Activated naive CD4-positive, alpha-beta T cell treated with anti-CD3 and anti-CD28 coated beads, Interleukin-2, amount 50 U/mL, for 16 hours (primary cell): ENCODE results near the gene ALOX5.
"Not testable (repeated sequence)": the region's sequence is repeated elsewhere in the genome, so short reads cannot be mapped to it uniquely, and the experiment has no call there.

Experiments
- DNase-seq: peaks from one replicate; pipeline ENCODE4 v3.0.0-alpha.2; 2020

The ALOX5 gene

DNA sequence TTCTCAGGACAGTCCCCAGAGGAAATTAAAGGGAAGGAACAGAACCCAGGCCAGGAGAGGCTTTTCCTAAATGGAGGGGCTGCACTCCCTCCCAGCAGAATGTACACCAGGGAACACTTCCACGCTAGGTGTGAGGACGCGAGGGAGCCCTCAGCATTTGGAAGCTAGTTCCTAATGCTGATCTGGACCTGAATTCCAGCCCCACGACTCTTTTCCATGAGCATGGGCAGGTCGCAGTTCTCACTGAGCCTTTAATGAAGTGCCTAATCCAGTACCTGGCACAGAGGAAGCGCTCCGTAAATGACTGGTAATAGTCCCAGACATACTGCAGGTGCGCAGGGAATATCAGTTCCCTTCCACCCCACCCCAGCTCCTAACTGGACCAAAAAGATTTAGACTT is 1.1 kb downstream of the ALOX5 start:
- DNase-seq, result no peak

DNA sequence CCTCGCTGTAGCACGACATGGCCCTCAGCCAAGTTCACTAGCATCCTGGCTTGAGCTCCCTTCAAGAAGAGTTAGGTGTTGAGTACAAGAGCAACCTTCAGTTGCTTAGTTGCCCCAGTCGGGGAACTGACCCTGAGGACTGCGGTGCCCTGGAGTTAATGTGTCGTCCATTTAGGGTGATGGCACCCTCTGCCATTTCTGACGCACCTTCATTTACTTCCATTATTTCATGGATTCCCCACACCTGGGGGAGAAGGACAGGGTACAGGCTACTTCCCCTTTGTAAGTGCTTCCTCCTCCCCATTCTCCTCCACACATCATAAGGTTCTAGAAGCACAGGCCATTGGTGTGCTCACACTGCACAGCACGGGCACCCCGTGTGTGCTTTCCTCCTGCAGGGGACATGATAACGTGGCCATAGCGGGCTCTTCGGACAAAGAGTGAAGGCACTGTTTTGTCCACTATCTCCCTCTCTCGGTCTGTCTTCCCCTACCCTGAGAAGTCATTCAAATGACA is 1.8 kb downstream of the ALOX5 start:
- DNase-seq, result no peak

DNA sequence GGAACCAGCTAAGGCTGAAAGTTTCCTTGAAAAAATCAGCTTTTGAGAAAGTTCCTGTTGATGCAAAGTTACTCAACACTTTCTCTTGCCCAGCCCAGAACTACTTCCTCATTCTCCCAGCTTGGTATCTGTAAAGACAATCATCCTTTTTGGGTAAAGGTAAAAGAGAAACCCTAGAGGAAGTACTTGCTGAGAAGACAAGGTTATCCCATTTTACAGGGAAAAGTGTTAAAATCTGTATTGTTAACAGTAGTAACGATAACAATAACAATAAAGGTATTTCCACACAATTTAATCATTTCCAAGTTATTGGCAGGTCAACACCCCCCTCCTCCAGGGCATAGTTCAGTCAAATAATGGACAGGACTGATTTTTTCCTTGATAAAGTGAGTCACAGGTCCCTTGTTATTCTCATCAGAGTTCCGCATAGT is 2.4 kb downstream of the ALOX5 start:
- no peak for DNase-seq

DNA sequence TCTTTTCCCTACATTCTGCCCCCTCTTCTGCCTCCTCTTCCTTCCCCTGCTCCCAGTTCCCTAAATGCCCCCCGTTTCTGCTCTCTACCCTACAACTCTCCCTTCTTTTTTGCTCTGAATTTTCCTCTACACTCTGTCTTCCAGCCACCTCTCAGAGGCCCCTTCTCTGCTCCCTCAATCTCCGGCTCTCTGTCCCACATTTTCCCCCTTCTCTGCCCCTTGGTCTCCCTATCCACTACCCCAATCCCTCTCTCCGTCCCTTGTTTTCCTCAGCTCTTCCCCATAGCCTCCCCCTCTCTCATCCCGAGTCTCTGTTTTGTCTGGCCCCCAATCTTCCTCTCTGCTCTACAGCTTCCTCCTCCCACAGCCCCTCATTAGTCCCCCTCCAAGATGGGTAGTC is 3.3 kb downstream of the ALOX5 start:
- no peak for DNase-seq

DNA sequence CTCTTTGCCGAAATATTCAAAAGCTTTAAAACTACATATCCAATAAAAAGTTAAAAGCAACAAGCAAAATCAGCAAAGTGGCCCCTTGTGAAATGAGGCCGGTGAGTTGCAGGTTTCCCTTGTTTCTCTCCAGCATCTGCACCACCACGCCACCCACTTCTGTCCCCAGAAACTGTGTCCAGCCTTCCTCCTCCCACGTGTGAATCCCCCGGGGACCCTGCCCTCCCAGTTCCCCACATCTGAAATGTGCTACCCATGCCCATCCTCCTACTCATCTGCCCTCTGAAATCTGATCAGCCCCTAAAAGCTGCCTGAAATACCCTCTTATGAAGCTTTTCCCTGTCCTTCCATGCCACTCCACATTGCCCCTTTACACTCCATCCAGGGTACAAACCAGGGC is 3.8 kb downstream of the ALOX5 start:
- DNase-seq, result no peak

DNA sequence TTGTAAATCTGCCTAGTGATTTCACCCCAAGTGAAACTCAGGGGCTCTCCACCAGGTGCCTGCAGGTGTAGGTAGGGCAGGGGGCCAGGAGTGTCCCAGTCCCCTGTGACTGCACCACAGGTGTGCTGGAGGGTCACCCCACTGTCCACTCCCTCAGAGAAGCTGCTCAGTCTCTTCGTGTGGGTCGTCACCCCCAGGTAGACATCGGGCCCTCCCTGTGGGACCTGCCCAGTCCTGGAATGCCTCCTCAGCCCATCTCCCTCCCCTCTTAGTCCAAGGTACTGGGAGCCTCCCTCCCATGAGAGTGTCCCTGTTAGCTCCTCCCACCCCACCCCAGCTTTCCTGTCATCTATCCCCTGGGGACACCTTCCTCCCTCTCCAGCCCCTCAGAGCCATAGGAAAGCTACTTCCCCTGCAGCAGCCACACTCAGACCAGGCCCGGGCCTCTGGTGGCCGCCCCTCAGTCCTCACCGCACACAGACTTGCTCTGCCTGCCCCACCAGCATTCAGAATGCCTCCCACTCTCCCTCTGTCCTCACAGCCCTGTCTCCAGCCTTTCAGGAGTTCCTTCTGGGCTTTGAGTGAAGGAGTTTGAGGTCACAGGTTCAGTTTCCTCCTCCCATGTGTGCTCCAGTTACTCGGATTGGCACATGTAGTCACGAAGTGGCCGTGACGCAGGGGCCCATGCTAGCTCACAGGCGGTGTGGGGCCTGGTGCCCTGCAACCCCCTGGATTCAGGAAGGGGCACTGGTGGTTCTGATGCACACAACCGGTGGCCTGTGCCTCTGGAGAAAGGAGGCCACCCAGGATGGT is 5.1 kb downstream of the ALOX5 start:
- DNase-seq, result no peak

DNA sequence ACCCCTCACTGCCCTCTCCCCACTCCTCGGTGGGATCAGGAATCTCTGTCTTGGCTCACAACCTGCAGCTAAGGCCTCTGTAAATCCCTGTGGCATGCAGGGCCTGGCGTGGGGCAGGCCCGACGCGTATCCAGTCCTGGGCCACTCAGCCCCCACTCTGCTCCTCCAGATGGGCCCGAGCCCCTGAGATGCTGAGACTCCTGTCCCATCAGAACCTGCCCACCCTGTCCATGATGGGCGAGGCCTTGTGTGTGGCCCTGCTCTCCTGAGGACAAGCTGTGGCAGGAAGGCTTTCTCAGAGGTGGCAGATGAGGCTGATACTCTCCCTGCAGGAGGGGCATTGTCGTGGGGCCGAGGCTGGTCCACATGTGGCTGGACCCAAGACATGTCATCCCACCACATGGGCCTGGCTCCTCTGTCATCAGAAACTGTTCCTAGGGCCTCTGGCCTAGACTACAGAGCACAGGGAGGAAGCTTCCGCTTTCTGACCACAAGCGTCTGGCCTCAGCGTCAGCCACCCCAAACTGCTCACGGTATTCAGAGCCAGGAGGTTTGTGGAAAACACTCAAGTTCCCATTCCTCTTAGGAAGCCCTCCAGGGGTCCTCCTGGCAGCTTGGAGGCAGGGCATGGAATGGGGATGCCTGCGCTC is 6.0 kb downstream of the ALOX5 start:
- DNase-seq, result no peak

DNA sequence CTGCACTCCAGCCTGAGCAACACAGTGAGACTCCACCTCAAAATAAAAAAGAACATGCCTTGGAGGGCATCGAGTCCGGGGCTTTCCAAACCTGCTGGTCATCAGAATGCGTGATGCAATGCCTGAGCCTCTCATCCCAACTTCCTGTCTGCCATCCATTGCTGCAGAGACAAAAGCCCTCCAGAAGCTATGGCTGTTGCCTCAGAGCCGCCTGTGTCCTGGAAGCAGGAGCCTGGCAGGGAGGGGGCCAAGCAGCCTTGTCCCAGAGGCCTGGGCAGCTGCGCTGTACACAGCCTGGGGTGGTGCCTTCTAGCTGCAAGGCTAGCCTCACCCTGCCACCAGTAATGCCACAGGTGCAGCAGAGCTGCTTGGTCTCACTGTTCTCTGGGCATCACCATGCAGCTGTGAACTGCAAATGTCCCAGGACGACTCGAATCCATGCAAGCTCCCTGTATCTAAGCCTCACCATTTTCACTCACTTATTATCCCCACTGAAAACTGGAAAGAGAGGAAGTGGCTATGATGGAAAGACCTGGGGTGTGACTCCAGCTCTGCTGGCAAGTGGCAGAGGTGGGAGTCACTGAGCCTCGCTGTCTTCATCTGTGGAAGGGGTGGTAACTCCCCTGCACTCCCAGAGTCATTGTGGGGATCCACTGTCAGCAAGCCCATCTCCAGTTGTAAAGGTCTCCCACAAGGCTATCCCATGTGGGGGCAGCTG is 7.0 kb downstream of the ALOX5 start:
- no peak for DNase-seq

DNA sequence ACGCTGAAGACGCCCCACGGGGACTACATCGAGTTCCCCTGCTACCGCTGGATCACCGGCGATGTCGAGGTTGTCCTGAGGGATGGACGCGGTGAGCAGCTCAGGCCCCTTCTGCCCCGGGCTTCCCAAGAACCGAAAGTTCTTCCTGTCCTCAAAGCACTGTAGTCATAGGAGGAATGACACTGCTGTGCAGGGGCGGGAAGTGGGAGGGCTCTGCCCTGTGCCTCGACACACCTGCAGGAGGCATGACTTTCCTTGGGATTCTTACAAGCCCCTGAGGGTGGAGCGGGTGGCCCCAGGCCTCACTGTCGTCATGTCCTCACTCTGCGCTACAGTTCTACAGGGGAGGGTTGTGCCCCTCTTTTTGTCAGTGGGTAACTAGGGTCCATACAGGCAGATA is 8.6 kb downstream of the ALOX5 start:
- DNase-seq, result no peak

DNA sequence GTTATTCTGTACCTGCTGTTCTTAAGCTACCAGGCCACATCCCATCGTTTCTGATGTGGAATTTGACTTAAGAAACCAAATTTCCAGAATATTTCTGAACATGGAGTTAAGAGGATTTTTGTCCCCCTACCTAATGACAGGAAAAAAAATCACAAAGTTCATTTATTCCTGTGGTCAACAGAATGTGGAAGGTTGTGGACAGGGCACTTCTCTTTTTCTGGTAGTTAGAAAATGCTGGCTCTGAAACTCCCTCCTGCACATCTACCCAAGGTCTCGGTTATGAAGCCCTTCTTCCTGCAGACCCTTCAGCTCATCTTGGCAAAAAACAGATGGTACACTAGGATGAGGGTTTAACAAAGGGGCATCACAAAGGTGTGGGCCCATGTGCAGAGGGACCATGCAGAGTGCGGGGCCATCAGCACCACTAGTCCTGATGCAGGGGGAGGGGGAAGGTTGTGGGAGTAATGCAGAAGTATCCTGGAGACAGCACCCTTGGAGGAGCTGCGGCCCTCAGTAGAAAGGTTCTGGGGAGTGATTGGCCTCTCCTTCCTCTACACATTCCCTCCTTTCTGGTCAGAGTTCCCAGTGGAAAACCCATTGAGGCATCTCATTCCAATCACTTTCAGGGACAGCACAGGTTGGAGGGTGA is 9.8 kb downstream of the ALOX5 start:
- no peak for DNase-seq

DNA sequence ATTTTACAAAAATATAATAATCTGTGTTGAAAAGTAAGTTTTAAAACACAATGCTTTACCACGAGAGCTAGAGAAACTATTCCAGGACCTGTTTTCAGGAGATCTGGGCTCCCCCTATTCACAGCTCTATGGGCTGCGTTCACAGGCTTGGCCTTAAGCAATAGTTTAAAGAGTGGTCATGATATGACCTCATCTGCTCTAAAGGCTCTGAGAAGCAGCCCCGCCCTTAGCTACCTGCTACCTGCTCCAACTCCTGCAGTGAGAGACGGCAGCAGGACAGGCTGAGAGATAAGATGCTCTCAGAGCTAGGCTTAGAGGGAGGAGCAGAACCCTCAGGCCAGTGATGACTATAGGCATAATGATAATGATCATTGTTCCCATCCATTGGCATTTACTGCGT is 12.6 kb downstream of the ALOX5 start:
- no peak for DNase-seq

DNA sequence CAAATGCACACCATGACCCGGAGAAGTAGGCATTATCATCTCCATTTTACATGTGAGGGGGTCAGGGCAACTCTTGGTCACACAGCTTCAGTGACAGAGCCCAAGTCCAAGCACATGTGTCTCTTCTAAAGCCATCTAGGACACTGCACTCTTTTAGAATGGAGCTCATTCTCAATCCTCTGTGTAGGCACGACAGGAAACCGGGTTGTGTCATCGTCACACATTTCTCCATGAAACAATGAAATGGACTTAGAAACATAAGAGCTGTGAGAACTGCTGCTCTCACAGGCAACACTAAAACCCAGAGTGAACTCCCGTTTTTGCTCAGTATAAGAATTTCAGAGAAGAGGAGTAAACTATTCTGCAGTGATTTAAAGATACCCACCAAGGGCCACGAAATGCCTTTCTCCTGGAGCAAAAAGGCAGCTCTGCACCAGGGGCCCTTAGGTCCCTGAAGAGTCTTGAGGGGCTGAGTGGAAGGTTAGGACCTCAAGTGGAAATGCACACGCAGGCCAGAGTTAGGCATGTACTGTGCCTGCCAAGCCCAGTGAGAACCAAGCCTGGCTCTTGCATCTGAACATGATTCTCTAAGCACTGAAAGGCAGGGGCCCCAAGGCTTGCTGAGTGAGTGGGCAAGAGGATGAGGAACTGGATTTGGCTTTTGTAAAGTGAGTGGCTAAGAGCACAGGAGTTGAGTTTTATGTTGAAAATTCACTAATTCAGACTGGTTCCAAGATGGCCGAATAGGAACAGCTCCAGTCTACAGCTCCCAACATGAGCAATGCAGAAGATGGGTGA is 13.3 kb downstream of the ALOX5 start:
- no peak for DNase-seq

DNA sequence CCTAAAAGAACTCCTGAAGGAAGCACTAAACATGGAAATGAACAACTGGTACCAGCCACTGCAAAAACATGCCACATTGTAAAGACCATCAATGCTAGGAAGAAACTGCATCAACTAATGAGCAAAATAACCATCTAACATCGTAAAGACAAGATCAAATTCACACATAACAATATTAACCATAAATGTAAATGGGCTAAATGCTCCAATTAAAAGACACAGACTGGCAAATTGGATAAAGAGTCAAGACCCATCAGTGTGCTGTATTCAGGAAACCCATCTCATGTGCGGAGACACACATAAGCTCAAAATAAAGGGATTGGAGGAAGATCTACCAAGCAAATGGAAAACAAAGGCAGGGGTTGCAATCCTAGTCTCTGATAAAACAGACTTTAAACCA is 15.7 kb downstream of the ALOX5 start:
- not testable (repeated sequence) for DNase-seq

DNA sequence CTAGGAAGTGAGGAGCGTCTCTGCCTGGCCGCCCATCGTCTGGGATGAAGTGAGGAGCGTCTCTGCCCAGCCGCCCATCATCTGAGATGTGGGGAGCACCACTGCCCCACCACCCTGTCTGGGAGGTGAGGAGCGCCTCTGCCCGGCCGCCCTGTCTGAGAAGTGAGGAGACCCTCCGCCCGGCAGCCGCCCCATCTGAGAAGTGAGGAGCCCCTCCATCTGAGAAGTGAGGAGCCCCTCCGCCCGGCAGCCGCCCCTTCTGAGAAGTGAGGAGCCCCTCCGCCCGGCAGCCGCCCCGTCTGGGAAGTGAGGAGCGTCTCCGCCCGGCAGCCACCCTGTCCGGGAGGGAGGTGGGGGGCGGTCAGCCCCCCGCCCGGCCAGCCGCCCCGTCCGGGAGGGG is 17.6 kb downstream of the ALOX5 start:
- DNase-seq, result not testable (repeated sequence)

DNA sequence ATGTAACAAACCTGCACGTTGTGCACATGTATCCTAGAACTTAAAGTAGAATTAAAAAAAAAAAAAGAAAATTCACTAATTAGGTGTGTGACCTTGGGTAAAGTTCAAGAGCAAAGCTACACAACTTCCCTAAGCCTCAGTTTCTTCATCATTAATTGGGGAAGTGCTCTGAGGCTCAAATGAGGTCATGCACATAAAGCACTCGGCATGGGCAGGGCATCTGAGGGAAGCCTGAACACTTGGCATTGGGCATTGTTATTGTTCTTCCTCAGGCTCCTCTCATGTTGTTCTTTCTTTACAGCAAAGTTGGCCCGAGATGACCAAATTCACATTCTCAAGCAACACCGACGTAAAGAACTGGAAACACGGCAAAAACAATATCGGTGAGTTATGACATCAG is 21.5 kb downstream of the ALOX5 start:
- no peak for DNase-seq

DNA sequence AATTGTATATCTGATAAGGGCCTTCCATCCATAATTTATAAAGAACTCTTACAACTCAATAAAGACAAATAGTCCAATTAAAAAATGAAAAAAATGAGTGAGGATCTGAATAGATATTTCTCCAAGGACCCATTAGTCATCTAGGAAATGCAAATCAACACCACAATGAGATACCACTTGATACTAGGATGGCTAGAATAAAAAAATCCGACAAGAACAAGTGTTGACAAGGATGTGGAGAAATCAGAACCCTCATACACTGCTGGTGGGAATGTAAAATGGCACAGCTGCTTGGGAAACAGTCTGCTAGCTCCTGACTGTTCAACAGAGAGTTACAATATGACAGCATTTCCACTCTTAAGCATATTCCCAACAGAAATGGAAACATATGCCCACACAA is 24.6 kb downstream of the ALOX5 start:
- no peak for DNase-seq

DNA sequence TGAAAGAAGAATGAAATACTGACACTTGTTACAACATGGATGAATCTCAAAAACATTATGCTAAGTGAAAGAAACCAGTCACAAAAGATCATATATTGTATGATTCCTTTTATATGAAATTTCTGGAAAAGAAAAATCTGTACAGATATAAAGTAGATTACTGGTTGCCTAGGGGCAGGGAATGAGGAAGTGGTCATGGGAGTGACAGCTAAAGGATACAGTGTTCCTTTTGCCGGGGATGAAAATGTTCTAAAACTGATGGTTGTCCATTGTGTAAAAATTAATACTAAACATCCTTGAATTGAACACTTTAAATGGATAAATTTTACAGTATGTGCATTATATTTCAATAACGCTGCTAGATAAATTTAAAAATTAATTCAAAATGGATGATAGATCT is 25.1 kb downstream of the ALOX5 start:
- DNase-seq, result no peak

DNA sequence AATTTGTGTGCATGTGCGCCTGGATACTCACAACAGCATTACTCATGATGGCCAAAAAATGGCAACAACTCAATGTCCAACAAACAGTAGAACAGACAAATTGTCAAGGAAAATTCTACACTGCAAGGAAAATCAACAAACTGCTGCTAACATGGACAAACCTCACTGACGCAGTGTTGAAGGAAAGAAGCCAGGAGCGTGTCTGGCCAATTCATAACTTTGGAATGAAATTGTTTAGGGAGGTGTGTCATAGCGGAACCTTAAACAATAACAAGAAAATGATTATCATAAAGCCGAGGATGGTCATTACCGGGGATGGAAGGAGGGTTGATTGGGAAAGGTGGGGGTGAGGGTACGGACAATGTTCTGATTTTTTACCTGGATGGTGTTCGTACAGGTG is 29.1 kb downstream of the ALOX5 start:
- DNase-seq, result no peak

DNA sequence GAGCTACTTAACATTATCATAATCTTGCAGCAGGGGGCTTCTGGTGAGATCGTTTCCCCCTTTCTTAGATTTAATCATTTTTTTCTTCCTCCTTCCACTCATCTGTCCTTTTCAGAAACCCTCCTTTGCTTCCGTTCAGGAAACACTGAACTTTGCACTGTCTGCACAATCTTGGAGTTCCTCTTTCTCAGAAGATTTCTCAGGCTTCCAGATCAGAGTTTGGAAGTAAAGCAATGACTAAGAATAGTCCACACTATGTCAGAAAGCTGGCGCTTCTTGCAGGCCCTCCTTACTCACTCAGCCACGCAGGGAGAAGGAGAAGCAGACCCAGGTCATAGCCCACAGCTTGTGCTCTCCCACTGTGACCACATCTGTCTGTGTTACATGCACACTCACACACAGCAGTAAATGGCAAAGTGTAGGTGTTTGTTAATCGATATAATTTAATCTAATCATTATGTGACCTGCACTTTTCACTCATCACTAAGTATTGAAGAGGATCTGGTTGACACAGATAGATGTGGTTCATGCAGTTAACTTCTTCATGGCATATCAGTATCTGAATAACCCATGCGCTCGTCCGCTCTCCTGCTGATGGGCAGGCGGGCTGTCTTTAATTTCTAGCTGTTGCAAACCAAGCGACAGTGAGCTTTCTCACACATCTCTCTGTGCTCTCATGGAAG is 30.2 kb downstream of the ALOX5 start:
- DNase-seq, result no peak

DNA sequence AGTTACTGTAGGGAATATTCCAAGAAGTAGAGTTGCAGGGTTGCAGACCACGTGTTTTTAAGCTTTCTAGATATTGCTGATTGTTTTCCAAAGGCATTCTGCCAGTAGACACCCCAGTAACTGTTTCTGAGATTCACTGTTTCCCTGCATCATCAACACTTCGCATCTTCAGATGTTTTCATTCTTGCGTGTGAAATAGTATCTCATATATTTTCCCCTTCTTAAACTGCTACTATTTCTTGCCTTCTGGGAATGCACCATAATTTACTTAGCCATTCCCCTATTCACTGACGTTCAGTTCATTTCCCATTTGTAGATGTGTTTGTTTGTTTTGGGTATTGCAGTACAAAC is 30.7 kb downstream of the ALOX5 start:
- DNase-seq, result no peak

DNA sequence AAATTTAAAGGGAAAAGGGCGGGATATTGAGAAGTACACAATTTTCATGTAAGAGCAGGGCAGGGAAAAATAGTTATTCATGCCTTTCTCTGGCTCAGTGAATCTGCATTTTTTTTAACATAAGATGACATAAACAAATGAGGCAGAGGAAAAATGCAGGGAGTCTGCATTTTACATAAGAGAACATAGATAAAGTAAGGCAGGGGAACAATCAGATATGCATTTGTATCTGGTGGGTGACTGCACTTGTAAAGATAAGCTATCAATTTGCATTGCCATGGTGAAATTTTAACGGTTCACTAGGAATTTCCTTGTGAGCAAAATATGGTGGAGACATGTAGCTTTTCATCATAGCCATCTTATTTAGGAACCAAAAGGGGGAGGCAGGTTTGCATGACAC is 33.5 kb downstream of the ALOX5 start:
- DNase-seq, result no peak
